GM23338 (cell line): ENCODE measurements around the gene KRTAP5-2. TPM values are rescaled to one million over a fixed set of nuclear protein-coding genes. Genes with fewer than 3 reads are reported as not detected.
"Not testable (repeated sequence)": the region's sequence is repeated elsewhere in the genome, so short reads cannot be mapped to it uniquely, and the experiment has no call there.

Experiments
- ATAC-seq: fragments of 200-7000 bp; cut with Tn5 transposase; 3 replicates; pipeline ENCODE4 v1.9.1; 2020
- DNase-seq: peaks from one replicate; pipeline ENCODE4 v3.0.0-alpha.2; 2015; ENCODE audit warnings: low spot score
- H2AFZ ChIP-seq: fragments of 200-600 bp; sonication (generic); 2 replicates; pipeline ENCODE4 v1.8.0; 2016; ENCODE audit warnings: antibody characterized with exemption, mild to moderate bottlenecking, moderate library complexity
- H3F3A ChIP-seq: fragments of 200-600 bp; sonication (generic); replicated peaks from 2 replicates; pipeline ENCODE4 v1.8.0; 2017; ENCODE audit warnings: antibody characterized with exemption, mixed run types, low read depth
- H3K27ac ChIP-seq: fragments of 200-600 bp; sonication (generic); 2 replicates; pipeline ENCODE4 v1.6.1; 2016; ENCODE audit warnings: low read depth
- H3K27me3 ChIP-seq: fragments of 200-600 bp; sonication (generic); 2 replicates; pipeline ENCODE4 v1.8.0; 2016; ENCODE audit warnings: mild to moderate bottlenecking, mixed run types, moderate library complexity; ENCODE audit not compliant: insufficient read depth
- H3K36me3 ChIP-seq: fragments of 200-600 bp; sonication (generic); 2 replicates; pipeline ENCODE4 v1.8.0; 2016; ENCODE audit warnings: mild to moderate bottlenecking; ENCODE audit not compliant: insufficient read depth
- H3K4me1 ChIP-seq: fragments of 200-600 bp; sonication (generic); 2 replicates; pipeline ENCODE4 v1.8.0; 2016; ENCODE audit warnings: mild to moderate bottlenecking, moderate library complexity; ENCODE audit not compliant: insufficient read depth
- H3K4me2 ChIP-seq: fragments of 200-600 bp; sonication (generic); 2 replicates; pipeline ENCODE4 v1.7.1; 2017; ENCODE audit warnings: mixed run types
- H3K4me3 ChIP-seq: fragments of 200-600 bp; sonication (generic); 2 replicates; pipeline ENCODE4 v1.6.1; 2016; ENCODE audit warnings: mixed run types
- H3K79me2 ChIP-seq: fragments of 200-600 bp; sonication (generic); replicated peaks from 2 replicates; pipeline ENCODE4 v1.8.0; 2017; ENCODE audit warnings: mild to moderate bottlenecking; ENCODE audit not compliant: insufficient read depth
- H3K9me2 ChIP-seq: fragments of 200-600 bp; sonication (generic); 2 replicates; pipeline ENCODE4 v1.8.0; 2017; ENCODE audit not compliant: insufficient read depth
- H4K20me1 ChIP-seq: fragments of 200-600 bp; sonication (generic); replicated peaks from 2 replicates; pipeline ENCODE4 v1.8.0; 2017; ENCODE audit warnings: mild to moderate bottlenecking; ENCODE audit not compliant: insufficient read depth
- H3K27ac Mint-ChIP-seq: 2 replicates; pipeline ENCODE4 v1.8.0; 2020; ENCODE audit warnings: inconsistent platforms, mild to moderate bottlenecking, moderate library complexity, mixed read lengths
- H3K27me3 Mint-ChIP-seq: 3 replicates; pipeline ENCODE4 v1.8.0; 2022; ENCODE audit warnings: low read depth, mild to moderate bottlenecking, moderate library complexity, mixed read lengths, inconsistent platforms; ENCODE audit not compliant: insufficient read depth, poor library complexity
- H3K36me3 Mint-ChIP-seq: 3 replicates; pipeline ENCODE4 v1.8.0; 2021; ENCODE audit warnings: low read depth, mild to moderate bottlenecking, inconsistent platforms, moderate library complexity, mixed read lengths
- H3K4me1 Mint-ChIP-seq: 3 replicates; pipeline ENCODE4 v1.8.0; 2020; ENCODE audit warnings: mild to moderate bottlenecking, inconsistent platforms, mixed read lengths
- H3K4me3 Mint-ChIP-seq: 3 replicates; pipeline ENCODE4 v1.8.0; 2021; ENCODE audit warnings: moderate library complexity, mild to moderate bottlenecking, inconsistent platforms, mixed read lengths
- H3K9me3 Mint-ChIP-seq: 3 replicates; pipeline ENCODE4 v1.8.0; 2020; ENCODE audit warnings: moderate library complexity, mild to moderate bottlenecking, inconsistent platforms, mixed read lengths
- CREB1 ChIP-seq: fragments of 250-450 bp; sonication (Bioruptor Pico); IDR thresholded peaks from 2 replicates; pipeline ENCODE4 v1.5.0; 2020; ENCODE audit warnings: low read depth, mild to moderate bottlenecking, moderate library complexity
- JUNB ChIP-seq: IDR thresholded peaks from one replicate; pipeline ENCODE4 v1.6.1; 2016; ENCODE audit warnings: antibody characterized with exemption; ENCODE audit not compliant: unreplicated experiment
- NANOG ChIP-seq: IDR thresholded peaks from 2 replicates; pipeline ENCODE4 v1.6.1; 2016; ENCODE audit warnings: antibody characterized with exemption, borderline replicate concordance
- POLR2AphosphoS5 ChIP-seq: IDR thresholded peaks from 2 replicates; pipeline ENCODE4 v1.6.1; 2016; ENCODE audit warnings: antibody characterized with exemption, low read depth
- ZNF331 ChIP-seq: fragments of 250-450 bp; sonication (Bioruptor Pico); IDR thresholded peaks from 2 replicates; pipeline ENCODE4 v1.5.0; 2020; ENCODE audit warnings: low read depth, mild to moderate bottlenecking, moderate library complexity
- polyA plus RNA-seq: library from polyadenylated mRNA; unstranded; fragments of >200 nt; fragmentation: Nextera tagmentation; extraction: Ambion mirVana; gene quantifications from 2 replicates; pipeline ENCODE4 v1.2.1, GENCODE V29; 2016
- total RNA-seq: library from RNA; depleted of rRNA; stranded (reverse); fragments of >200 nt; shearing (Covaris generic); gene quantifications from 2 replicates; pipeline ENCODE4 v1.2.3, GENCODE V29; 2014
- TF ChIP-seq, protein P1 (sequence below): fragments of 250-450 bp; sonication (Bioruptor Pico); IDR thresholded peaks from 2 replicates; pipeline ENCODE4 v1.5.0; 2020; ENCODE audit warnings: mild to moderate bottlenecking, moderate library complexity

Gene KRTAP5-2
- total and polyA plus RNA-seq, 2 experiments from 2014 or later: not detected

DNA sequence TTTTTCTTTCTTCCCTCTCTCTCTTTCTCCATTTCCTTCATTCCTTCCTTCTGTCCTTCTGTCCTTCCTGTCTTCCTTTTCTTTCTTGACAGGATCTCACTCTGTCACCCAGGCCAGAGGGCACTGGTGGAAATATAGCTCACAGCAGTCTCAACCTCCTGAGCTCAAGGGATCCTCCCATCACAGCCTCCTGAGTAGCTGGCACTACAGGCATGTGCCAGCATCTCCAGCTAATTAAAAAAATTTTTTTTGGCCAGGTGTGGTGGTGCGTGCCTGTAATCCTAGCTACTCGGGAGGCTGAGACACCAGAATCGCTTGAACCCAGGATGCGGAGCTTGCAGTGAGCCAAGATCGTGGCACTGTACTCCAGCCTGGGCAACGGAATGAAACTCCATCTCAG, 21.3 kb downstream of the KRTAP5-2 start (continued):
- TF ChIP-seq POLR2AphosphoS5 (no peak), JUNB (no peak), NANOG (no peak), ZNF331 (CRISPR knock-in tag) (no peak), CREB1 (CRISPR knock-in tag) (no peak)
- TF ChIP-seq, protein P1, sequence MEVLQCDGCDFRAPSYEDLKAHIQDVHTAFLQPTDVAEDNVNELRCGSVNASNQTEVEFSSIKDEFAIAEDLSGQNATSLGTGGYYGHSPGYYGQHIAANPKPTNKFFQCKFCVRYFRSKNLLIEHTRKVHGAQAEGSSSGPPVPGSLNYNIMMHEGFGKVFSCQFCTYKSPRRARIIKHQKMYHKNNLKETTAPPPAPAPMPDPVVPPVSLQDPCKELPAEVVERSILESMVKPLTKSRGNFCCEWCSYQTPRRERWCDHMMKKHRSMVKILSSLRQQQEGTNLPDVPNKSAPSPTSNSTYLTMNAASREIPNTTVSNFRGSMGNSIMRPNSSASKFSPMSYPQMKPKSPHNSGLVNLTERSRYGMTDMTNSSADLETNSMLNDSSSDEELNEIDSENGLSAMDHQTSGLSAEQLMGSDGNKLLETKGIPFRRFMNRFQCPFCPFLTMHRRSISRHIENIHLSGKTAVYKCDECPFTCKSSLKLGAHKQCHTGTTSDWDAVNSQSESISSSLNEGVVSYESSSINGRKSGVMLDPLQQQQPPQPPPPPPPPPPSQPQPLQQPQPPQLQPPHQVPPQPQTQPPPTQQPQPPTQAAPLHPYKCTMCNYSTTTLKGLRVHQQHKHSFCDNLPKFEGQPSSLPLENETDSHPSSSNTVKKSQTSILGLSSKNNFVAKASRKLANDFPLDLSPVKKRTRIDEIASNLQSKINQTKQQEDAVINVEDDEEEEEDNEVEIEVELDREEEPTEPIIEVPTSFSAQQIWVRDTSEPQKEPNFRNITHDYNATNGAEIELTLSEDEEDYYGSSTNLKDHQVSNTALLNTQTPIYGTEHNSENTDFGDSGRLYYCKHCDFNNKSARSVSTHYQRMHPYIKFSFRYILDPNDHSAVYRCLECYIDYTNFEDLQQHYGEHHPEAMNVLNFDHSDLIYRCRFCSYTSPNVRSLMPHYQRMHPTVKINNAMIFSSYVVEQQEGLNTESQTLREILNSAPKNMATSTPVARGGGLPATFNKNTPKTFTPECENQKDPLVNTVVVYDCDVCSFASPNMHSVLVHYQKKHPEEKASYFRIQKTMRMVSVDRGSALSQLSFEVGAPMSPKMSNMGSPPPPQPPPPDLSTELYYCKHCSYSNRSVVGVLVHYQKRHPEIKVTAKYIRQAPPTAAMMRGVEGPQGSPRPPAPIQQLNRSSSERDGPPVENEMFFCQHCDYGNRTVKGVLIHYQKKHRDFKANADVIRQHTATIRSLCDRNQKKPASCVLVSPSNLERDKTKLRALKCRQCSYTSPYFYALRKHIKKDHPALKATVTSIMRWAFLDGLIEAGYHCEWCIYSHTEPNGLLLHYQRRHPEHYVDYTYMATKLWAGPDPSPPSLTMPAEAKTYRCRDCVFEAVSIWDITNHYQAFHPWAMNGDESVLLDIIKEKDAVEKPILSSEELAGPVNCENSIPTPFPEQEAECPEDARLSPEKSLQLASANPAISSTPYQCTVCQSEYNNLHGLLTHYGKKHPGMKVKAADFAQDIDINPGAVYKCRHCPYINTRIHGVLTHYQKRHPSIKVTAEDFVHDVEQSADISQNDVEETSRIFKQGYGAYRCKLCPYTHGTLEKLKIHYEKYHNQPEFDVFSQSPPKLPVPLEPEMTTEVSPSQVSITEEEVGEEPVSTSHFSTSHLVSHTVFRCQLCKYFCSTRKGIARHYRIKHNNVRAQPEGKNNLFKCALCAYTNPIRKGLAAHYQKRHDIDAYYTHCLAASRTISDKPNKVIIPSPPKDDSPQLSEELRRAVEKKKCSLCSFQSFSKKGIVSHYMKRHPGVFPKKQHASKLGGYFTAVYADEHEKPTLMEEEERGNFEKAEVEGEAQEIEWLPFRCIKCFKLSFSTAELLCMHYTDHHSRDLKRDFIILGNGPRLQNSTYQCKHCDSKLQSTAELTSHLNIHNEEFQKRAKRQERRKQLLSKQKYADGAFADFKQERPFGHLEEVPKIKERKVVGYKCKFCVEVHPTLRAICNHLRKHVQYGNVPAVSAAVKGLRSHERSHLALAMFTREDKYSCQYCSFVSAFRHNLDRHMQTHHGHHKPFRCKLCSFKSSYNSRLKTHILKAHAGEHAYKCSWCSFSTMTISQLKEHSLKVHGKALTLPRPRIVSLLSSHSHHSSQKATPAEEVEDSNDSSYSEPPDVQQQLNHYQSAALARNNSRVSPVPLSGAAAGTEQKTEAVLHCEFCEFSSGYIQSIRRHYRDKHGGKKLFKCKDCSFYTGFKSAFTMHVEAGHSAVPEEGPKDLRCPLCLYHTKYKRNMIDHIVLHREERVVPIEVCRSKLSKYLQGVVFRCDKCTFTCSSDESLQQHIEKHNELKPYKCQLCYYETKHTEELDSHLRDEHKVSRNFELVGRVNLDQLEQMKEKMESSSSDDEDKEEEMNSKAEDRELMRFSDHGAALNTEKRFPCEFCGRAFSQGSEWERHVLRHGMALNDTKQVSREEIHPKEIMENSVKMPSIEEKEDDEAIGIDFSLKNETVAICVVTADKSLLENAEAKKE (CRISPR knock-in tag): no peak

DNA sequence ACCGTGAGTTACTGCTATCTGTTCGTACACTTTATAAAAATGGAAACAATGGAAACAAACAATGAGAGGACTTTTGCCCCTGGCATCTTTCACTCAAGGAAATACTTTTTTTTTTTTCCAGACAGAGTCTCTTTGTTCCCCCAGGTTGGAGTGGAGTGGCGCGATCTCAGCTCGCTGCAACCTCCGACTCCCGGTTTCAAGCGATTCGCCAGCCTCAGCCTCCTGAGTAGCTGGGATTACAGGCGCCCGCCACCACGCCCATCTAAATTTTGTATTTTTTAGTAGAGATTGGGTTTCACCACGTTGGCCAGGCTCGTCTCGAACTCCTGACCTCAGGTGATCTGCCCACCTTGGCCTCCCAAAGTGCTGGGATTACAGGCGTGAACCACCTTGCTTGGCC, 22.3 kb downstream of the KRTAP5-2 start:
- H2AFZ ChIP-seq, H3K4me2 ChIP-seq, H3K27ac ChIP-seq, H3K79me2 ChIP-seq, H3K36me3 Mint-ChIP-seq, H3K27ac Mint-ChIP-seq, H4K20me1 ChIP-seq, H3K4me3 ChIP-seq, H3K9me2 ChIP-seq, H3K4me1 Mint-ChIP-seq, H3K36me3 ChIP-seq, H3K4me3 Mint-ChIP-seq, ATAC-seq, DNase-seq, H3F3A ChIP-seq: not testable (repeated sequence)
- H3K27me3 Mint-ChIP-seq: peaks cover 42% of the 10 kb centered on the region
- H3K27me3 ChIP-seq: peaks cover 45% of the 10 kb centered on the region
- H3K4me1 ChIP-seq: peaks cover 15% of the 10 kb centered on the region; the same call in 1 of the 2 replicates
- H3K9me3 Mint-ChIP-seq: peaks cover 14% of the 10 kb centered on the region
